Endothelial cell of umbilical vein (primary cell): ENCODE data around the gene THSD4. TPM values are rescaled to one million over a fixed set of nuclear protein-coding genes. Genes with fewer than 3 reads are reported as not detected.

ENCODE experiments used
- BruUV-seq: library from RNA; stranded (reverse); fragments of 400-500 nt; replicated peaks from 2 replicates; lab custom pipeline; 2021; lab: Mats Ljungman, UMichigan
- CTCF ChIA-PET: fragments of 300-600, 350-600 bp; sonication (Branson Sonifier 250); formaldehyde crosslinking; loops from one replicate; lab custom pipeline; 2021; ENCODE audit warnings: antibody characterized with exemption, inconsistent platforms; lab: Charles Lee
- POLR2A ChIA-PET: fragments of 300-600, 350-600 bp; sonication (Branson Sonifier 250); formaldehyde crosslinking; loops from one replicate; lab custom pipeline; 2021; ENCODE audit warnings: antibody characterized with exemption, inconsistent platforms; lab: Charles Lee
- DNase-seq: peaks from one replicate; pipeline ENCODE4 v3.0.0-alpha.2; 2011; ENCODE audit warnings: low read depth, low spot score
- FAIRE-seq: peaks from 2 replicates; lab custom pipeline; 2011; peaks lifted over from hg19 to GRCh38; lab: Jason Lieb, UNC
- H2AFZ ChIP-seq: 2 replicates; pipeline ENCODE4 v1.6.0; 2012; ENCODE audit warnings: low read depth, low read length, control low read depth, inconsistent platforms
- H3K27ac ChIP-seq: 2 replicates; pipeline ENCODE4 v1.5.1; 2011; ENCODE audit warnings: low read depth, mild to moderate bottlenecking, control low read depth, low read length, moderate library complexity; ENCODE audit not compliant: insufficient read depth
- H3K27me3 ChIP-seq, 2 experiments: 2 replicates each; pipeline versions ENCODE4 v1.6.0 to v1.6.1; 2011; ENCODE audit warnings: low read length in 2 of 2, mixed read lengths in 1 of 2; ENCODE audit not compliant: control insufficient read depth in 2 of 2, insufficient read depth in 2 of 2
- H3K36me3 ChIP-seq, 2 experiments: 2 replicates in 1 of 2; 3 replicates in 1 of 2; pipeline ENCODE4 v1.5.1; 2011; ENCODE audit warnings: low read length in 2 of 2, mild to moderate bottlenecking in 1 of 2, moderate library complexity in 1 of 2; ENCODE audit not compliant: control insufficient read depth in 2 of 2, insufficient read depth in 2 of 2; ENCODE audit errors: extremely low read depth in 1 of 2
- H3K4me1 ChIP-seq: 3 replicates; pipeline ENCODE4 v1.5.1; 2011; ENCODE audit warnings: mild to moderate bottlenecking, low read length; ENCODE audit not compliant: control insufficient read depth, insufficient read depth; ENCODE audit errors: extremely low read depth
- H3K4me2 ChIP-seq: 2 replicates; pipeline ENCODE4 v1.6.1; 2011; ENCODE audit warnings: low read length, control low read depth, mixed read lengths; ENCODE audit not compliant: insufficient read depth
- H3K4me3 ChIP-seq, 3 experiments: fragments of 200-600 bp in 1 of 3; sonication (generic), shearing (Covaris generic) in 1 of 3; replicated peaks in 1 of 3; 2 replicates each; pipeline ENCODE4 v1.5.1; 2011 to 2016; ENCODE audit warnings: control low read depth in 3 of 3, low read length in 3 of 3, mild to moderate bottlenecking in 2 of 3, inconsistent platforms in 1 of 3, low read depth in 1 of 3, moderate library complexity in 1 of 3; ENCODE audit not compliant: insufficient read depth in 1 of 3
- H3K79me2 ChIP-seq: 2 replicates; pipeline ENCODE4 v1.6.0; 2012; ENCODE audit warnings: low read length, inconsistent platforms; ENCODE audit not compliant: control insufficient read depth, insufficient read depth
- H3K9ac ChIP-seq: replicated peaks from 2 replicates; pipeline ENCODE3; 2011; ENCODE audit warnings: low read length, control low read depth; ENCODE audit not compliant: insufficient read depth; ENCODE audit errors: extremely low read depth
- H3K9me1 ChIP-seq: replicated peaks from 3 replicates; pipeline ENCODE4 v1.6.0; 2011; ENCODE audit warnings: mild to moderate bottlenecking, low read length; ENCODE audit not compliant: control insufficient read depth, insufficient read depth; ENCODE audit errors: extremely low read depth
- H3K9me3 ChIP-seq: replicated peaks from 2 replicates; pipeline ENCODE4 v1.5.1; 2012; ENCODE audit warnings: low read length, inconsistent platforms; ENCODE audit not compliant: control insufficient read depth, insufficient read depth
- H4K20me1 ChIP-seq: replicated peaks from 2 replicates; pipeline ENCODE3; 2011; ENCODE audit warnings: mild to moderate bottlenecking, low read length; ENCODE audit not compliant: control insufficient read depth, insufficient read depth; ENCODE audit errors: extremely low read depth
- CTCF ChIP-seq, 2 donors: IDR thresholded peaks; 1 replicate in 1 of 2; 2 replicates in 1 of 2; pipeline ENCODE4 v1.5.1; 2011; ENCODE audit warnings: low read length in 2 of 2, mild to moderate bottlenecking in 2 of 2, moderate library complexity in 2 of 2, control low read depth in 1 of 2, inconsistent platforms in 1 of 2, low read depth in 1 of 2; ENCODE audit not compliant: insufficient read depth in 1 of 2; ENCODE audit errors: extremely low read depth in 1 of 2
- EZH2 ChIP-seq: IDR thresholded peaks from 2 replicates; pipeline ENCODE4 v1.6.1; 2012; ENCODE audit warnings: borderline replicate concordance, low read depth, mild to moderate bottlenecking, moderate library complexity, low read length, inconsistent platforms; ENCODE audit not compliant: severe bottlenecking
- FOS ChIP-seq: IDR thresholded peaks from 2 replicates; pipeline ENCODE4 v1.6.1; 2011; ENCODE audit warnings: mild to moderate bottlenecking, low read length, moderate library complexity, borderline replicate concordance; ENCODE audit not compliant: insufficient read depth
- GATA2 ChIP-seq: IDR thresholded peaks from 2 replicates; pipeline ENCODE4 v1.7.0; 2011; ENCODE audit warnings: low read depth, mild to moderate bottlenecking, moderate library complexity, mixed read lengths, low read length; ENCODE audit not compliant: insufficient read length, insufficient read depth
- JUN ChIP-seq: IDR thresholded peaks from 2 replicates; pipeline ENCODE4 v1.6.1; 2011; ENCODE audit warnings: borderline replicate concordance, low read depth; ENCODE audit not compliant: insufficient read length, insufficient read depth
- MAX ChIP-seq: IDR thresholded peaks from 2 replicates; pipeline ENCODE4 v1.6.1; 2011; ENCODE audit not compliant: insufficient read depth, insufficient read length
- MYC ChIP-seq: IDR thresholded peaks from one replicate; pipeline ENCODE4 v1.6.1; 2011; ENCODE audit warnings: mild to moderate bottlenecking, low read depth, low read length
- POLR2A ChIP-seq: IDR thresholded peaks from 2 replicates; pipeline ENCODE4 v1.6.1; 2012; ENCODE audit warnings: low read depth, mild to moderate bottlenecking, control low read depth, low read length
- POLR2AphosphoS5 ChIP-seq: IDR thresholded peaks from 2 replicates; pipeline ENCODE4 v1.6.1; 2012; ENCODE audit warnings: low read depth, mild to moderate bottlenecking, control low read depth, low read length, moderate library complexity; ENCODE audit not compliant: insufficient read depth
- dilution Hi-C: fragments of 300-500 bp; cut with MboI; formaldehyde crosslinking; loops from one replicate; pipeline ENCODE4 v1.15.0; 2019; ENCODE audit warnings: low sequenced_read_pairs; ENCODE audit not compliant: extremely low pct_ligation_motif_present
- intact Hi-C: fragments of 100-400 bp; cut with micrococcal nuclease; formaldehyde crosslinking; loops from one replicate; pipeline ENCODE4 v1.10.0; 2022
- polyA plus RNA-seq, 4 experiments: library from polyadenylated mRNA; depleted of rRNA in 3 of 4; stranded (reverse) in 3 of 4; unstranded in 1 of 4; fragments of >200 nt; gene quantifications; 2 replicates each; pipeline versions ENCODE4 v1.2.1 to v1.2.3, GENCODE V29; 2011 to 2012; ENCODE audit warnings: missing spikeins in 1 of 4
- total RNA-seq: library from RNA; stranded (reverse); gene quantifications from 2 replicates; pipeline ENCODE4 v1.2.3, GENCODE V29; 2021

THSD4 gene
- total and polyA plus RNA-seq, 2 donors (not counting 3 experiments of a cell fraction or from before 2014, with no cell fraction given) = 9.9 to 25.4 TPM

GRCh38 chr15:71659730-71660067, 544.4 kb downstream of the THSD4 start:
- no peaks in the 10 kb centered on the region for H4K20me1 ChIP-seq
- H3K9me1 ChIP-seq = no peaks in the 10 kb centered on the region
- no peaks in the 10 kb centered on the region for H3K27me3 ChIP-seq
- TF ChIP-seq POLR2AphosphoS5 (no peak), FOS (no peak), GATA2 (no peak), MAX (no peak), MYC (no peak), CTCF (IDR thresholded peaks at IDR 0.05; ENCODE audit: extremely low read depth in 1 of 2, insufficient read depth in 1 of 2, low read depth in 1 of 2, low read length in 2 of 2) (no peak), POLR2A (no peak), EZH2 (no peak), JUN (no peak)
- peaks cover 12% of the 10 kb centered on the region for H3K4me1 ChIP-seq
- FAIRE-seq = no peak
- no peak overlapping the region for H2AFZ ChIP-seq
- no peak overlapping the region for H3K4me3 ChIP-seq
- no peaks in the 10 kb centered on the region for H3K36me3 ChIP-seq
- no peak overlapping the region for H3K27ac ChIP-seq
- H3K9ac ChIP-seq = no peak overlapping the region
- H3K79me2 ChIP-seq = no peaks in the 10 kb centered on the region
- intact Hi-C loops (no loop called here), dilution Hi-C loops (no loop called here)
- H3K9me3 ChIP-seq = no peaks in the 10 kb centered on the region
- ChIA-PET POLR2A (no interaction called here), CTCF (no interaction called here)
- H3K4me2 ChIP-seq = no peak overlapping the region
- BruUV-seq = no TSS peak
- no peak for DNase-seq
